ENCODE results near the gene TTC39A.

- TF ChIP-seq ZNF569 (CRISPR knock-in tag; IDR thresholded peaks at IDR 0.05; ENCODE audit: borderline replicate concordance), result no peak
- no peak for TF ChIP-seq CTCF (CRISPR knock-in tag; IDR thresholded peaks at IDR 0.05)
- TF ChIP-seq BHLHE40 (IDR thresholded peaks at IDR 0.05; ENCODE audit: low read length), result no peak
- no peak for TF ChIP-seq ZNF10 (CRISPR knock-in tag; IDR thresholded peaks at IDR 0.05; ENCODE audit: borderline replicate concordance, low read depth)
- no peak for TF ChIP-seq CERS6 (CRISPR knock-in tag; IDR thresholded peaks at IDR 0.05)
- TF ChIP-seq NR2C2 (CRISPR knock-in tag; IDR thresholded peaks at IDR 0.05; ENCODE audit: borderline replicate concordance), result no peak
- no peak for TF ChIP-seq PAWR (CRISPR knock-in tag; IDR thresholded peaks at IDR 0.05; ENCODE audit: borderline replicate concordance)
- TF ChIP-seq TRIM24 (CRISPR knock-in tag; IDR thresholded peaks at IDR 0.05), result no peak
- TF ChIP-seq ZNF160 (CRISPR knock-in tag; IDR thresholded peaks at IDR 0.05), result no peak
- TF ChIP-seq KDM4B (CRISPR knock-in tag; IDR thresholded peaks at IDR 0.05), result no peak
- TF ChIP-seq ZZZ3 (CRISPR knock-in tag; IDR thresholded peaks at IDR 0.05; ENCODE audit: borderline replicate concordance), result no peak
These were observed 87.8 kb downstream of the TTC39A start for GRCh38 chr1:51242546-51242945.
